GM21717 (cell line): ENCODE data around the gene ARHGAP28.

ENCODE experiments used
- ATAC-seq: cut with Tn5 transposase; IDR thresholded peaks from one replicate; pipeline ENCODE4 v1.9.1; 2021; ENCODE audit warnings: mild to moderate bottlenecking, moderate library complexity; ENCODE audit not compliant: unreplicated experiment

Gene ARHGAP28

GRCh38 chr18:6729247-6730091, at the start of gene ARHGAP28:
Gene ARHGAP28 (plus strand): TSS chr18:6729716. CDS start chr18:6729822, 106 bp downstream.
- ATAC-seq: peak; percentile 51

GRCh38 chr18:6681331-6681875, 48.1 kb upstream of the ARHGAP28 start:
- ATAC-seq: no peak

GRCh38 chr18:6682437-6683111, 46.9 kb upstream of the ARHGAP28 start:
- ATAC-seq: no peak

DNA sequence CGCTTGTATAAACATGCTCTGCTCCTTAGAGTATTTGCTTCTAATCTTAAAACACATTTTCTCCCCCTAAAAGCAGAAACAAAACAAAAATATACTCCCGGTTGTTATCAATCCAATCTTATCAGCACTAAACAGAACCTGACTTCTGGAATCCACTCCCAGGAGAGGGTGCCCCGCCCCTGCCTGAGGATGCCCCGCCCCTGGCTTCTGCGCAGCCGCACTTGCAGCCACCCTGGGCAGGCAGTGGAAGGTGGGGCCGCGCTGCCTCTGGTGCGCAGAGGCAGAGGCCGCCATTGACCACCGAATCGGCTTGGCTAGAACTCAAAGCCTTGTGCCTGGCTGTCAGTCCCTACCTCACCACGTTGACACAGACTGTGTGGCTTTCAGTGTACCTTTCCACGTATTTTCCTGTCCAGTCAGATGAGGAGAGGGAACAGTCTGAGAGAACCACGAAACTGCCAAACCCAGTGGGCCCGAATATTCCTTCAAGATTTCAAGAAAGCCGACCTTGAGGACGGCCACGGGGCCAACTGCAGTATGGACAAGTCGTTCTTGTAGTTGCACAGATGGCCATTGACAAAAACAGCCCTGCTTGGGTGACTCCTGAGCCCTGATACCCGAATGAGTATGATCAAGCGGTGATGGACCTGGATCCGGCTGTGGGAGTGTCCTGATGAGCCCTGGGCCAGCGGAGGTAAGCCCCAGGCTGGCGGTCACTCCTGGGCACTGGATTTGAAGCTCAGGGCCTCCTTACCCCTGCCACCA, 46.2 kb upstream of the ARHGAP28 start:
- ATAC-seq: no peak

DNA sequence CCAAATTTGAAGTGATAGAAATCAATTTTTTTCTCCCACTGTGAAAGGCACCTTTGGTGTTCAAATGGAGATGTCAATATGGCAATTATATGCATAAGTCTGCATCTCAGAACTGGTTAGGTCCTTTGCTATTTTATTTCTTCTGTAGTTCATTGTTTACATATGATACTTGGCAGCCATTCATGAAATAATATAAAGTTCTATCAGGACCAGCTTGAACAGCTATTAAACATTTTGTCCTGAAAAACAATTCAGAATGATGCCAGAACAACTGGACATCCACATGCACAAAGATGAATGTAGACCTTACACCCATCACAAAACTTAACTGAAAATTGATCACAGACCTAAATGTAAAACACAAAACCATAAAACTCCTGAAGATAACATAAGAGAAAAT, 41.8 kb upstream of the ARHGAP28 start:
- no peak for ATAC-seq

DNA sequence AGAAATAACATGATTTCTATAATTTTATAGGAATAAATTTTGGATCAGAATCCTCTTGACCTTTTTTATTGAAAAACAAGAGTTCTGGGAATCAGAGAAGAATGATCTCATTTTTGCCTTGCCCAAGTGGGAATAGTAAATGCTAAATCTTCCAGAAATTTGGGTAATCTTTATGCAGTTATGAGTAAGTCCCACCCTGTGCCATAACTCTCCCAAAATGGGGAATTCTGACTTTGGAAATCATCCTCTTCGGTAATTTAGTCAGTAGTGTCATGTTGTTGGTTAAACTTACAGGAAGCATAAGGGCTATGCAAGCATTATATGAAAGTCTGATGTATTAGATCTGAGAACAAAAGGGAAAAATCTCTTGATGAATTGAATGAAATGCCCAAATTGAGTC, 20.6 kb upstream of the ARHGAP28 start:
- no peak for ATAC-seq

GRCh38 chr18:6711467-6711866, 18.0 kb upstream of the ARHGAP28 start:
- ATAC-seq: no peak

DNA sequence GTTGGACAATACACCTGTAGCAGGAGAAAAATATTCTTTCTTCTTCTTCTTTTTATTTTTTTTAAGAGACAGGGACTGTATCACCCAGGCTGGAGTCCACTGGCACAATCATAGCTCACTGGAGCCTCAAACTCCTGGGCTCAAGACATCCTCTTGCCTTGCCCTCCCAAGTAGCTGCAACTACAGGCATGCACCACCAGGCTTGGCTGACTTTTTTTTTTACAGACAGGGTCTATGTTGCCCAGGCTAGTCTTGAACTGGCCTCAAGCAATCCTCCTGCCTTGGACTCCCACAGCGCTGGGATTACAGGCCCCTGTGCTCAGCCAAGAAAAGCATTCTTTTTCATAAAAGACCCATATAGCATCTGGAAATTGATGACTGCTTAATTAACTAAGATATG, 17.1 kb upstream of the ARHGAP28 start:
- no peak for ATAC-seq

DNA sequence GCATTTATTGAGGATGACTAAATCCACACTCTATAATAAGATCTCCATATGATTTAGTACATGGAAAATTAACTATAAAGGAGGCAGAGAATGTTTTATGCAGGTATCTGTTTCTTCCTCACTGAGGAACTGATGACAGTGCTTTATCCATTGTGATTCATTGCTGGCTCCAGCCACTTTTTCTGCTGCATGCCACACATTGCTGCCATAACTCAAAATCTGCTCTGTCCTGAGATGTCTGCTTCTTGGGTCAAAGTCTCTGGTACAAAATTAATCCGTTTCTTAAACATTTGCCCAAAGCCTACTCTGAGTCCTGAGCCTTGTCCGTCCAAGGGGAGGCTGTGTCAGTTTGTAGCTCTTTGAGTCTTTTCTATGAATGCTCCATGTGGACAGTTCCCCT, 15.5 kb upstream of the ARHGAP28 start:
- ATAC-seq: no peak

DNA sequence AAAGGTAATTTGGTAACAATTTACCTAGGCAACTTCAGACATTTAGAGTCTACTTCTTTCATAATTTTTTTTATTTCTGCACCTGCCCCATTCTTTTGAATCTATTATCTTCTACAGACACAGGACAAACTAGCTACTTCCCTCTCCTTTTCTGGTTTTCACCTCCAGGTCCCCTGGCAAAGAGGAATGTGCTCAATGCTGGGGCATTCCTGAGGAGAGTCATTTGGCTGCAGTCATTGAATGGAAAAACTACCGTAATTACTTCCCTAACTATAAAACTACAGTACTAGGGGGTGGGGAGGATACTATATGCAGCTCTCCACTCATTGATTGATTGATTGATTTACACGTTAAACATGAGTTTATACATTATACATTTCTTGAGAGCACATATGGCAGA, 11.2 kb upstream of the ARHGAP28 start:
- no peak for ATAC-seq

DNA sequence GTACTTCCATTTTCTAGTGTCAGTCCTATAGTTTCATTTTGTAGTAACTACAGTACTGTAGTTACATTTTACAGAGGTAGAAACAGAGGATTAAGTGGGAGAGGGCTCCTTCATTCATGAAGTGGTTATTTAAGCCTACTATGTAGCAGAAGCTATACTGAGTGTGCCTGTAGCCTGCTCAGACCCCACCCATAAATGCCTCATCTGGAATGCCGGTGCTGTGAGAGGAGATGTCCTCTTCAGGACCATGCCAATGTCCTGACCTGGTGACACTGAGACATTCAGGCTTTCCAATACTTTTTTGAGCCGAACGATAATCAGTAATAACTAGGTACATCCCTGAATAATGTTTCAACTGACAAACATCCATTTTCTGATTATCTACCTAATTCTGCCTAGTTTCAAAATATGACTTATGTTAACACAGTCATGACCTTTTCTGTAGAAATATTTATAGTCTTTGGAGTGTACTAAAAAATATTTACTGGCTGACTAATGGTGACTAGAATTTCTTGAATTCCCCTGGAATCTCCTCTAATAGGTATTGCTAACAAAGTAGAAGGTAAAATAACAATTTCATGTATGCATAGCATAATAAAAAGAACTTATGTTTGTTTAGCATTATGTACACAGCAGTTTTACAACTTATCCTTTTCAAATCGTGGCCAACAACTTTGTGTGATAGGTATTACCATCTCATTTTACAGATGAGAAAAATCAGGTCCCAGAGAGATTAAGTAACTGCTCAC, 10.2 kb upstream of the ARHGAP28 start:
- ATAC-seq: no peak

GRCh38 chr18:6719910-6720683, 9.4 kb upstream of the ARHGAP28 start:
- no peak for ATAC-seq

- ATAC-seq: no peak
Measured at GRCh38 chr18:6721755-6722154, 7.8 kb upstream of the ARHGAP28 start.

DNA sequence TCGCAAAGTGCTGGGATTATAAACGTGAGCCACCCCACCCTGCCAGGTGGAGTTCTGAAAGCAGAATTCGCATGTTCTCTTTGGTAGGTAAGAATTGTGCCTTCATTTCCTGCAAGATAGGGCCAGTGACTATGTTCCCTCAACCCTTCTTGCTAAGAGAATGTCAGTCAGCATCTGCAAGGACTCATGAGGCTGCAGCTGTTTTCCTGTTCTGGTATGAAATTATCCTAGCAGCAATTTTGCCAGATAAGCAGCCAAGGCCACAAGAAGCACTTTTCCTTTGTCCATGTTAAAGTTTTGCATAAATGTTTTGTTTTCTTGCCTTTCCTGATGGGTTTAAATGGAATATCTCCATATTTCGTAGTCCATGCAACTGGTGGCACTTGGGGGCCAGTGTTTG, 6.8 kb upstream of the ARHGAP28 start:
- no peak for ATAC-seq

- no peak for ATAC-seq
Measured at GRCh38 chr18:6724331-6724730, 5.2 kb upstream of the ARHGAP28 start.

GRCh38 chr18:6728331-6728730, 1.2 kb upstream of the ARHGAP28 start:
- ATAC-seq: no peak

DNA sequence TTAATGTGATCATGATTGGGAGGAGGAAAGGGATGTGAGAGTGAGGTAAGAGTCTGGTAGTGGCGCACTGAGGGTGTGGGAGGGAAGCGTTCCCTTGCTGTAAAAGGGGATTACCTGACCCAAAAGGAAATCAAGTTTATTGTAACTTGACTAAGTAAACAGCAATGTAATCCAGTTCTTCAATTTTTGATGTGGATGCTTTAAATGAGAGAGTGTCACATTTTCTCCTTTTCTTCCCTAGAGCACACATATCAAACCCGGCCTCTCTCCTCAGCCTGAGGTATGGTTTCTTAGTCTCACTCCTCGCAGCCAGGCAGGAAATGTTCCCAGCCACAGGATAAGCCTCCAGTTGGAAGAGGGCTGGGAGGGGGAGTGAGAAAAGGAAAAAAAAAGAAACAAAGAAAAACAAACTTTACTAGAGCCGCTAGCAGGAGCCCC, 688 bp upstream of the ARHGAP28 start:
- no peak for ATAC-seq

DNA sequence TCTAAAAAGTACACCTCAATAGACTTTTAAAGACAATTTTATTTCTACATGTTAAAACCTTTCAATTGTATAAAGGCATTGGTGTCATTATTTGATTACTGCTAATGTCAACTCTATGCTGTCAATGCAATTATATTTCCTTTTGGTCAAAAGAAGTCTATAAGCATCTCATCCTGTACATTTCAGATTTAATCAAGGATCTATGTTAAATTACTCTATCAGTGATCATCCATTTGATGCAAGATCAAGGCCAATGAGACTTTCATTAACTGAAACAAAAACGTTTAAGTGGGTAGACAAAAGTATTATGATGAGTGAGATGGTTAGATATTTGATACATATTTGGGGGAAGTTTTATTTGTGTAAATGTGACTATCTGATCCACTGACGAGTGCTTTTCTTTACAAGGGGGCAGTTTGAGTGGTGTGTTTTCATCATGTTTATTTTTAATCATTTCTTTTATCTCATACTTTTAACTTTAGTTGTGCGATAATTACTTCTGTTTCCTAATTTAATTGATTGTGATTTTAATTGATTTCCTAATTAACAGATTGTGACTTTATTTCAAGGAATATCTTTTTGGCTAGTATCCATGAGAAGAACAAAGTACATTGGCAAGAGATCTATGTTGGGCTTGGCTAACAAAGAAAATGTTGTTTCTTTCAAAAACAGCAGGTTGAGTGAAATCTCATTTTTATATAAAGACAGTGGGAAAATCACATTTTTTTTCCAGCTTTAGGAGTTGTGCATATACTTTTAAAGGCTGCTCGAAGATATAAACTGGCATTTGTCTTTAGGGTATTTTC, 1.1 kb downstream of the ARHGAP28 start:
- no peak for ATAC-seq

DNA sequence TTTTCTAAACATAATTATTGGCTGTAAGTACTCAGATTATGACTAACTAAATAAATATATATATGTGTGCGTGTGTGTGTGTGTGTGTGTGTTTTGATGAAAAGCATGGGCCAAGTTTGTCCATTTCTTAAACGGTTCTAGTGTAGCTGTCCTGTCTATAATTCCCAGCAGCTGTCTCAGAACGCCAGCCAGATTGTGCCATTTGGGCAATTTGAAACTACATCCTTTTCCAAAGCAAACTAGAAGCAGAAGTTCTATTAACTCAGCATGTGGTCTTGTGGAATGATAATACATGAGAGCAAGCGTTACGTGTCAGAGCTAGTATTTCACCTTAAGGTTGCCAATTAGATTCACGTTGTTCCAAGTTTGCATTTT, 1.7 kb downstream of the ARHGAP28 start:
- ATAC-seq: no peak
